Ascending aorta (tissue), 2 donors: ENCODE data around the gene ZNF536. TPM values are rescaled to one million over a fixed set of nuclear protein-coding genes. Genes with fewer than 3 reads are reported as not detected.

Source experiments
- DNase-seq, 2 donors: peaks; one replicate each; pipeline ENCODE4 v3.0.0-alpha.2; 2019; ENCODE audit warnings: low spot score in 2 of 2
- H3K27ac ChIP-seq, 2 donors: fragments of 200-600 bp; sonication (generic); one replicate each; pipeline ENCODE4 v1.5.1; 2016 to 2017; ENCODE audit warnings: mild to moderate bottlenecking in 1 of 2
- H3K27me3 ChIP-seq: fragments of 200-600 bp; sonication (generic); one replicate; pipeline ENCODE4 v1.5.1; 2017
- H3K36me3 ChIP-seq, 2 donors: fragments of 200-600 bp; sonication (generic); one replicate each; pipeline ENCODE4 v1.5.1; 2016
- H3K4me1 ChIP-seq, 2 donors: fragments of 200-600 bp; sonication (generic); one replicate each; pipeline ENCODE4 v1.5.1; 2016 to 2017; ENCODE audit warnings: mild to moderate bottlenecking in 1 of 2
- H3K4me3 ChIP-seq, 2 donors: fragments of 200-600 bp; sonication (generic); one replicate each; pipeline ENCODE4 v1.5.1; 2016 to 2017; ENCODE audit warnings: mild to moderate bottlenecking in 1 of 2
- H3K9me3 ChIP-seq, 2 donors: fragments of 200-600 bp; sonication (generic); one replicate each; pipeline ENCODE4 v1.5.1; 2016
- intact Hi-C: fragments of 100-400 bp; cut with DNase I; formaldehyde crosslinking; loops from one replicate; pipeline ENCODE4 v1.15.1; 2023
- total RNA-seq: library from RNA; depleted of rRNA; stranded (reverse); fragments of >200 nt; gene quantifications from one replicate; pipeline ENCODE4 v1.1.0, GENCODE V29; 2016
- TF ChIP-seq, protein P1 (sequence below), 3 experiments: fragments of 200-600 bp in 2 of 3; fragments of 450-650 bp in 1 of 3; sonication (generic) in 2 of 3; IDR thresholded peaks; one replicate each; pipeline ENCODE4 v1.5.1; 2016 to 2019; ENCODE audit warnings: antibody characterized with exemption in 3 of 3, mild to moderate bottlenecking in 1 of 3, moderate library complexity in 1 of 3

ZNF536 gene
- total RNA-seq, 1 donor from 2014 or later: not detected

DNA sequence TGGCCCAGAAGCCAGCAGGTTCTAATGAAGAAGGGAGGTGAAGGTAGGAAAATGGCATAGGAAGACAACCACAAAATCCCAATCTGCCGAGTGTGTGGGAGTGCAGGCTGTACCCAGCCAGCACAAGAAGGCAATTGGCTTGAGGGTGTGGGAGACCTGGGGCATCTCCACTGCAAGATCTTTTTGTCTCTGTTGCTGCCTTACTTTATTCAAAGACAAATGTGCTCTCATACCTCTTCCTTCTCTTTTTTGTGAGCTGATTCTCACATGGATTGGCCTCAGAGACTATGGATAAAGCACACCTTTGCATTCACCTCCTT lies 183.6 kb downstream of the ZNF536 start:
- no peak for DNase-seq
- TF ChIP-seq, protein P1, sequence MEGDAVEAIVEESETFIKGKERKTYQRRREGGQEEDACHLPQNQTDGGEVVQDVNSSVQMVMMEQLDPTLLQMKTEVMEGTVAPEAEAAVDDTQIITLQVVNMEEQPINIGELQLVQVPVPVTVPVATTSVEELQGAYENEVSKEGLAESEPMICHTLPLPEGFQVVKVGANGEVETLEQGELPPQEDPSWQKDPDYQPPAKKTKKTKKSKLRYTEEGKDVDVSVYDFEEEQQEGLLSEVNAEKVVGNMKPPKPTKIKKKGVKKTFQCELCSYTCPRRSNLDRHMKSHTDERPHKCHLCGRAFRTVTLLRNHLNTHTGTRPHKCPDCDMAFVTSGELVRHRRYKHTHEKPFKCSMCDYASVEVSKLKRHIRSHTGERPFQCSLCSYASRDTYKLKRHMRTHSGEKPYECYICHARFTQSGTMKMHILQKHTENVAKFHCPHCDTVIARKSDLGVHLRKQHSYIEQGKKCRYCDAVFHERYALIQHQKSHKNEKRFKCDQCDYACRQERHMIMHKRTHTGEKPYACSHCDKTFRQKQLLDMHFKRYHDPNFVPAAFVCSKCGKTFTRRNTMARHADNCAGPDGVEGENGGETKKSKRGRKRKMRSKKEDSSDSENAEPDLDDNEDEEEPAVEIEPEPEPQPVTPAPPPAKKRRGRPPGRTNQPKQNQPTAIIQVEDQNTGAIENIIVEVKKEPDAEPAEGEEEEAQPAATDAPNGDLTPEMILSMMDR (IDR thresholded peaks at IDR 0.05): no peak
- Histone ChIP-seq H3K36me3 (no peaks in the 10 kb centered on the region), H3K27ac (no peak overlapping the region), H3K4me1 (no peaks in the 10 kb centered on the region), H3K9me3 (no peaks in the 10 kb centered on the region), H3K27me3 (no peaks in the 10 kb centered on the region), H3K4me3 (no peak overlapping the region)
- intact Hi-C loops: no loop called here

DNA sequence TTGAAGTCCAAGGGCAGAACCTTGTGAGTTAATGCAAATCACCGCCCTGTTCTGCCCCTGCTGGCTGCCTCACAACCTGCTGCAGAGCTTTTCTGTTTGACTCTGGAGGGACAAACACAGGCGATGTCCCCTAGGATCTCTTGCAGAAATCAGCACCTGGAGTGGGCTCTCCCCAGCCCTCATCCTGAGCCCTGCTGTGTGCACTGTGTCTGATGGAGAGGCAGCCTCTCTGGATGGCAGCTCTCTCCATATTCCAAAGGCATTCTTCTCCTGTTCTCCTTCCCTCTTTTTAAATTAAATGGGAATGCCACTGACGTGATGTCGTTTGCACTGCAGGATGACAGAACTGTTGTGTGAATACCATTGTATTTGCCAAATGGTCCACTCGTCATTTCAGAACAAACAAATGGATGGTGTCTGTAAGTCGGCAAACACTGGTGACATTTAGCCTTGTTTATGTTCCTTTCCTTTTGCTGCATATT lies 184.1 kb downstream of the ZNF536 start:
- no peak for DNase-seq
- Histone ChIP-seq H3K27me3 (no peaks in the 10 kb centered on the region), H3K4me1 (no peaks in the 10 kb centered on the region), H3K36me3 (no peaks in the 10 kb centered on the region), H3K27ac (no peak overlapping the region), H3K4me3 (no peak overlapping the region), H3K9me3 (no peaks in the 10 kb centered on the region)
- TF ChIP-seq, protein P1 (IDR thresholded peaks at IDR 0.05): no peak
- intact Hi-C loops: no loop called here

DNA sequence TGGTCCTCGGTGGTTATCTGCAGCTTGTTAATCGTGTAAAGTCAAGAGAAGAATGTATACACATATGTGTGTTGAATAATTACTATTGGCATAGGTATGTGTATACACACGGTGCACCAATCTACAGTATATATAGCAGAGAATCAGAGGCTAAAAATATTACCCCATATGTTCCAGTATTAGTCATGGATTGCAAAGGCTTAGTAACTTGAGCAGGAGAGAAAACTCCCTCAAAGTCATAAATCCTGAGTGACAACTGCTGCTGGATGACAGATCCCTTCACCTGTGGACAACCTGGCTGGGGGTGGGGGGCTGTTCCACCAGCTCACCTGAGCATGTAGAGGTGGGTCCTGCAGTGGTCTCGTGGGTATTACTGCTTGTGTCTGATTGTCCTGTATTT lies 185.0 kb downstream of the ZNF536 start:
- Histone ChIP-seq H3K9me3 (no peaks in the 10 kb centered on the region), H3K27me3 (no peaks in the 10 kb centered on the region), H3K4me3 (no peak overlapping the region), H3K27ac (no peak overlapping the region), H3K36me3 (no peaks in the 10 kb centered on the region), H3K4me1 (no peaks in the 10 kb centered on the region)
- intact Hi-C loops: no loop called here
- TF ChIP-seq, protein P1 (IDR thresholded peaks at IDR 0.05): no peak
- no peak for DNase-seq

GRCh38 chr19:30557927-30558557 lies 185.9 kb downstream of the ZNF536 start:
- Histone ChIP-seq H3K27me3 (no peaks in the 10 kb centered on the region), H3K9me3 (no peaks in the 10 kb centered on the region), H3K27ac (no peak overlapping the region), H3K4me1 (no peaks in the 10 kb centered on the region), H3K4me3 (no peak overlapping the region), H3K36me3 (no peaks in the 10 kb centered on the region)
- TF ChIP-seq, protein P1 (IDR thresholded peaks at IDR 0.05): no peak
- no peak for DNase-seq
- intact Hi-C loops: no loop called here

GRCh38 chr19:30558793-30559192 lies 186.6 kb downstream of the ZNF536 start:
- no peaks in the 10 kb centered on the region for H3K9me3 ChIP-seq
- TF ChIP-seq, protein P1 (IDR thresholded peaks at IDR 0.05): no peak
- DNase-seq: no peak
- no peaks in the 10 kb centered on the region for H3K4me1 ChIP-seq
- no peaks in the 10 kb centered on the region for H3K27me3 ChIP-seq
- no peak overlapping the region for H3K4me3 ChIP-seq
- H3K36me3 ChIP-seq: no peaks in the 10 kb centered on the region
- no peak overlapping the region for H3K27ac ChIP-seq
- intact Hi-C loops: no loop called here

- TF ChIP-seq, protein P1 (IDR thresholded peaks at IDR 0.05): no peak
- DNase-seq: no peak
These were observed 187.3 kb downstream of the ZNF536 start for GRCh38 chr19:30559446-30559845.

More at GRCh38 chr19:30559446-30559845, 187.3 kb downstream of the ZNF536 start:
- intact Hi-C loops: no loop called here
- no peak overlapping the region for H3K27ac ChIP-seq
- H3K9me3 ChIP-seq: no peaks in the 10 kb centered on the region
- H3K36me3 ChIP-seq: no peaks in the 10 kb centered on the region
- no peaks in the 10 kb centered on the region for H3K27me3 ChIP-seq
- H3K4me3 ChIP-seq: no peak overlapping the region
- H3K4me1 ChIP-seq: no peaks in the 10 kb centered on the region
